HepG2 (cell line): Measurements from ENCODE around the gene ZNF3. TPM values are rescaled to one million over a fixed set of nuclear protein-coding genes. Genes with fewer than 3 reads are reported as not detected.
A peak's percentile ranks its signal among the peaks of the same experiment; 100 is the strongest.

Experiments
- AHDC1 ChIP-seq: sonication (generic); formaldehyde crosslinking; IDR thresholded peaks from 2 replicates; pipeline ENCODE4 v1.5.1; 2020; ENCODE audit warnings: mild to moderate bottlenecking, missing genetic modification reagents, borderline replicate concordance
- ATF7-NPFF ChIP-seq: sonication (generic); formaldehyde crosslinking; IDR thresholded peaks from 2 replicates; pipeline ENCODE4 v1.8.1; 2023; ENCODE audit warnings: mild to moderate bottlenecking, low read depth, missing genetic modification reagents, moderate library complexity
- E2F5 ChIP-seq: sonication (generic); formaldehyde crosslinking; conservative IDR thresholded peaks from 2 replicates; pipeline ENCODE4 v1.4.0; 2020; ENCODE audit warnings: missing genetic modification reagents
- MED13 ChIP-seq: sonication (generic); formaldehyde crosslinking; IDR thresholded peaks from 2 replicates; pipeline ENCODE4 v1.5.0; 2020; ENCODE audit warnings: missing genetic modification reagents
- NFKB2 ChIP-seq: sonication (generic); formaldehyde crosslinking; IDR thresholded peaks from 2 replicates; pipeline ENCODE4 v1.4.0; 2020; ENCODE audit warnings: missing genetic modification reagents, borderline replicate concordance
- POLR2AphosphoS2 ChIP-seq: IDR thresholded peaks from 2 replicates; pipeline ENCODE4 v1.6.1; 2011; ENCODE audit warnings: low read depth, low read length, improper control_type of control experiment
- SMAD3 ChIP-seq: sonication (generic); formaldehyde crosslinking; IDR thresholded peaks from 2 replicates; pipeline ENCODE4 v1.4.0; 2020; ENCODE audit warnings: missing genetic modification reagents
- ZBTB43 ChIP-seq: sonication (generic); formaldehyde crosslinking; conservative IDR thresholded peaks from 2 replicates; pipeline ENCODE4 v1.4.0; 2020; ENCODE audit warnings: missing genetic modification reagents
- ZFAT ChIP-seq: sonication (generic); formaldehyde crosslinking; conservative IDR thresholded peaks from 2 replicates; pipeline ENCODE4 v1.8.1; 2023; ENCODE audit warnings: missing genetic modification reagents, inconsistent platforms
- ZNF142 ChIP-seq: sonication (generic); formaldehyde crosslinking; IDR thresholded peaks from 2 replicates; pipeline ENCODE4 v1.4.0; 2020; ENCODE audit warnings: missing genetic modification reagents
- ZNF567 ChIP-seq: sonication (generic); formaldehyde crosslinking; IDR thresholded peaks from 2 replicates; pipeline ENCODE4 v1.8.1; 2023; ENCODE audit warnings: mild to moderate bottlenecking, missing genetic modification reagents, borderline replicate concordance
- ZNF770 ChIP-seq: sonication (generic); formaldehyde crosslinking; IDR thresholded peaks from 2 replicates; pipeline ENCODE4 v1.5.0; 2020; ENCODE audit warnings: mild to moderate bottlenecking, missing genetic modification reagents
- polyA plus RNA-seq, 8 experiments: library from polyadenylated mRNA; depleted of rRNA in 3 of 8; stranded (reverse) in 7 of 8; unstranded in 1 of 8; fragments of >200 nt; fragmentation: Illumina TruSeq in 4 of 8; extraction: Trizol in 4 of 8; gene quantifications; 2 replicates each; pipeline versions ENCODE4 v1.2.1 to v1.2.3, GENCODE V29; 2011 to 2016; ENCODE audit warnings: low read depth in 4 of 8, missing spikeins in 1 of 8, mixed read lengths in 1 of 8; ENCODE audit not compliant: insufficient read depth in 1 of 8
- total RNA-seq, 5 experiments: library from RNA; depleted of rRNA; stranded (reverse); fragments of >200 nt; fragmentation: Illumina TruSeq; extraction: Trizol; gene quantifications; 2 replicates each; pipeline ENCODE4 v1.2.3, GENCODE V29; 2016; ENCODE audit warnings: low read depth in 1 of 5

ZNF3 gene
- total and polyA plus RNA-seq, 2 of the 13 experiments (the other 11 are each of a cell fraction or from before 2014, with no cell fraction given), result 33.7 to 56.9 TPM

GRCh38 chr7:100100420-100101015 is 19.0 kb upstream of the ZNF3 start (continued):
- TF ChIP-seq AHDC1 (CRISPR knock-in tag) (no peak), ZBTB43 (no peak; the same call in 1 of the 2 replicates), ZNF142 (CRISPR knock-in tag) (no peak), NFKB2 (CRISPR knock-in tag) (peak; percentile 69; the same call in 1 of the 2 replicates), SMAD3 (CRISPR knock-in tag) (no peak; the same call in 1 of the 2 replicates), ZNF770 (CRISPR knock-in tag) (peak; percentile 62), ATF7-NPFF (peak; percentile 75), ZFAT (CRISPR knock-in tag) (no peak), MED13 (no peak; the same call in 1 of the 2 replicates), POLR2AphosphoS2 (no peak), E2F5 (peak; percentile 91), ZNF567 (CRISPR knock-in tag) (0 out of 2 replicates have a peak, but pooled peaks have one; percentile 72)
